Spleen (tissue), 11 donors: ENCODE results near the gene SELENOM. TPM values are rescaled to one million over a fixed set of nuclear protein-coding genes. Genes with fewer than 3 reads are reported as not detected.

Source experiments
- DNase-seq: peaks from one replicate; pipeline ENCODE4 v3.0.0-alpha.2; 2020
- H3K27ac ChIP-seq, 8 donors: fragments of 200-600 bp; sonication (generic) in 7 of 8; 1 replicate in 4 of 8; 2 replicates in 4 of 8; pipeline versions ENCODE4 v1.5.0 to v1.8.0; 2016 to 2021; ENCODE audit warnings: inconsistent platforms in 4 of 8, mild to moderate bottlenecking in 4 of 8, moderate library complexity in 1 of 8
- H3K27me3 ChIP-seq, 7 donors: fragments of 200-600 bp; sonication (generic) in 6 of 7; replicated peaks in 1 of 7; 1 replicate in 4 of 7; 2 replicates in 3 of 7; pipeline versions ENCODE4 v1.5.0 to v1.8.0; 2016 to 2021; ENCODE audit warnings: inconsistent platforms in 3 of 7, mild to moderate bottlenecking in 1 of 7
- H3K36me3 ChIP-seq, 6 donors: fragments of 200-600 bp; sonication (generic) in 5 of 6; 1 replicate in 4 of 6; 2 replicates in 2 of 6; pipeline versions ENCODE4 v1.5.0 to v1.8.0; 2016 to 2021; ENCODE audit warnings: inconsistent platforms in 2 of 6
- H3K4me1 ChIP-seq, 6 donors: fragments of 200-600 bp; sonication (generic) in 5 of 6; 1 replicate in 3 of 6; 2 replicates in 3 of 6; pipeline versions ENCODE4 v1.5.0 to v1.8.0; 2016 to 2021; ENCODE audit warnings: inconsistent platforms in 3 of 6
- H3K4me3 ChIP-seq, 8 donors: fragments of 200-600 bp; sonication (generic) in 7 of 8; 1 replicate in 4 of 8; 2 replicates in 4 of 8; pipeline versions ENCODE4 v1.5.0 to v1.8.0; 2016 to 2021; ENCODE audit warnings: inconsistent platforms in 4 of 8, mild to moderate bottlenecking in 4 of 8, moderate library complexity in 2 of 8
- H3K9me3 ChIP-seq, 8 donors: fragments of 200-600 bp; sonication (generic) in 7 of 8; 1 replicate in 4 of 8; 2 replicates in 4 of 8; pipeline versions ENCODE4 v1.5.0 to v1.8.0; 2016 to 2021; ENCODE audit warnings: inconsistent platforms in 4 of 8
- POLR2A ChIP-seq, 3 donors: fragments of 450-650 bp; IDR thresholded peaks; one replicate each; pipeline ENCODE4 v1.5.1; 2017; ENCODE audit warnings: antibody characterized with exemption in 3 of 3, mild to moderate bottlenecking in 1 of 3
- POLR2AphosphoS5 ChIP-seq, 3 donors: sonication (generic); formaldehyde crosslinking; IDR thresholded peaks; one replicate each; pipeline ENCODE4 v1.5.1; 2017; ENCODE audit warnings: antibody characterized with exemption in 3 of 3
- WGBS, 5 donors: extraction: QIAGEN DNeasy Blood & Tissue Kit in 3 of 5; methylation state at CpG; one replicate each; pipeline versions ENCODE4 v1.1.5 to v1.1.7; 2013 to 2018; 5-methylcytosine and 5-hydroxymethylcytosine counted together
- intact Hi-C: fragments of 100-400 bp; cut with DNase I; formaldehyde crosslinking; loops from one replicate; pipeline ENCODE4 v1.15.0; 2023; ENCODE audit warnings: low total_unique reads
- polyA plus RNA-seq, 3 donors: library from polyadenylated mRNA; stranded (reverse); fragments of 200-250 nt; gene quantifications; one replicate each; pipeline ENCODE4 v1.2.1, GENCODE V29; 2013
- total RNA-seq, 7 donors: library from RNA; depleted of rRNA in 3 of 7; stranded (reverse); fragments of >200 nt in 3 of 7; fragmentation: NEBNext Ultra II Directional in 4 of 7; extraction: Animal tissue kit (Norgen Biotek cat#: 25700) in 4 of 7; gene quantifications; one replicate each; pipeline versions ENCODE4 v1.1.0 to v1.2.1, GENCODE V29; 2016 to 2021
- TF ChIP-seq, protein P1 (sequence below), 11 experiments: fragments of 200-600 bp in 7 of 11; fragments of 450-650 bp in 4 of 11; sonication (generic) in 4 of 11; IDR thresholded peaks in 8 of 11; conservative IDR thresholded peaks in 3 of 11; 1 replicate in 7 of 11; 2 replicates in 4 of 11; pipeline versions ENCODE4 v1.4.0 to v1.8.0; 2016 to 2021; ENCODE audit warnings: antibody characterized with exemption in 11 of 11, inconsistent platforms in 4 of 11, mild to moderate bottlenecking in 1 of 11
- donor health status: healthy with polysubstance abuse.
- donor health status: DM: no; HTN: no; CAD: no; lungs with moderate emphysema.
- donor health status: DM: no; HTN: no; CAD: no.
- donor health status: Bipolar disorder and iron deficiency.
- donor health status: healthy.
- donor health status: DM: no; HTN: no; CAD: no.
- donor health status: DM: yes; HTN: yes; CAD: no.

Gene SELENOM
- total and polyA plus RNA-seq, 10 donors = 47.0 to 151 (median 70.3) TPM

DNA sequence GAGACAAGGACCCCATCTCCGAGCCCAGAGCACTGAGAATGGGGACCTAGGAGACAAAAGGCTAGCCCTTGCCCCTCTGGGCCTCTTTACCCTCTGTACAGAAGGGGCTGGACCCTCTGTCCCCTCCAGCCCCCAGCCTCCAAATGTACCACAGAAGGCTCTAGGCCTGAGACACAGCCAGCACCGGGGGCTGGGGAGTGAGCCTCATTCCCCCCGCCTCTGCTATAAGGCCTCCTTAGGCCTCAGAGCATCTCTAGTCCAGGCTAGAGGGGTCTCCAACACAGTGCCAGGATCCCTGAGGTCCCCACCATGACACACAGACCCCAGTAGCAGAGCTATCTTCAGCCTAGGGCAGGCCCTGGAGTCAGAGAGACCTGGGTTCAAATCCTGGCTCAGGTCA is 21.4 kb downstream of the SELENOM start:
- DNase-seq = no peak
- TF ChIP-seq POLR2A (IDR thresholded peaks at IDR 0.05) (no peak), POLR2AphosphoS5 (IDR thresholded peaks at IDR 0.05) (no peak)
- TF ChIP-seq, protein P1, sequence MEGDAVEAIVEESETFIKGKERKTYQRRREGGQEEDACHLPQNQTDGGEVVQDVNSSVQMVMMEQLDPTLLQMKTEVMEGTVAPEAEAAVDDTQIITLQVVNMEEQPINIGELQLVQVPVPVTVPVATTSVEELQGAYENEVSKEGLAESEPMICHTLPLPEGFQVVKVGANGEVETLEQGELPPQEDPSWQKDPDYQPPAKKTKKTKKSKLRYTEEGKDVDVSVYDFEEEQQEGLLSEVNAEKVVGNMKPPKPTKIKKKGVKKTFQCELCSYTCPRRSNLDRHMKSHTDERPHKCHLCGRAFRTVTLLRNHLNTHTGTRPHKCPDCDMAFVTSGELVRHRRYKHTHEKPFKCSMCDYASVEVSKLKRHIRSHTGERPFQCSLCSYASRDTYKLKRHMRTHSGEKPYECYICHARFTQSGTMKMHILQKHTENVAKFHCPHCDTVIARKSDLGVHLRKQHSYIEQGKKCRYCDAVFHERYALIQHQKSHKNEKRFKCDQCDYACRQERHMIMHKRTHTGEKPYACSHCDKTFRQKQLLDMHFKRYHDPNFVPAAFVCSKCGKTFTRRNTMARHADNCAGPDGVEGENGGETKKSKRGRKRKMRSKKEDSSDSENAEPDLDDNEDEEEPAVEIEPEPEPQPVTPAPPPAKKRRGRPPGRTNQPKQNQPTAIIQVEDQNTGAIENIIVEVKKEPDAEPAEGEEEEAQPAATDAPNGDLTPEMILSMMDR (IDR thresholded peaks at IDR 0.05 in 8 of 11, conservative IDR thresholded peaks at IDR 0.05 in 3 of 11) = no peak
- intact Hi-C loops = loop anchor here (5.0 kb wide), 1 partner anchor 139 kb away; no protein-coding TSS in a partner anchor
- Histone ChIP-seq H3K4me1 (peaks cover 12 to 97% (median 77%) of the 10 kb centered on the region in 6 donors), H3K27ac (peak overlapping the region in 6 of 8 donors; percentile 89 to 96 (median 92)), H3K36me3 (peaks cover 0 to 57% (median 25%) of the 10 kb centered on the region in 6 donors), H3K4me3 (peak overlapping the region in 6 of 8 donors; percentile 69 to 86 (median 78)), H3K9me3 (no peaks in the 10 kb centered on the region), H3K27me3 (no peaks in the 10 kb centered on the region)
- 79 to 93% (median 91%) methylated on average over 2 to 3 of the region's 3 CpGs; no CpG with 5 or more reads in 1 of the 5 donors for WGBS, 5 donors

GRCh38 chr22:31085493-31085824 is 21.9 kb downstream of the SELENOM start:
- peaks cover 12 to 96% (median 79%) of the 10 kb centered on the region in 6 donors for H3K4me1 ChIP-seq
- WGBS, 5 donors = 0 to 11% (median 8%) methylated on average over 8 to 13 of the region's 13 CpGs
- no peaks in the 10 kb centered on the region for H3K27me3 ChIP-seq
- H3K36me3 ChIP-seq = peaks cover 0 to 52% (median 22%) of the 10 kb centered on the region in 6 donors
- intact Hi-C loops = loop anchor here (5.0 kb wide), 1 partner anchor 138 kb away; no protein-coding TSS in a partner anchor
- TF ChIP-seq POLR2AphosphoS5 (IDR thresholded peaks at IDR 0.05) (no peak), POLR2A (IDR thresholded peaks at IDR 0.05) (no peak)
- TF ChIP-seq, protein P1 (IDR thresholded peaks at IDR 0.05 in 8 of 11, conservative IDR thresholded peaks at IDR 0.05 in 3 of 11) = peak in 6 of 11 experiments; percentile 1 to 58 (median 48)
- peak overlapping the region; percentile 69 to 95 (median 82) for H3K4me3 ChIP-seq
- no peak for DNase-seq
- peak overlapping the region; percentile 89 to 96 (median 92) for H3K27ac ChIP-seq
- H3K9me3 ChIP-seq = no peaks in the 10 kb centered on the region

- intact Hi-C loops = loop anchor here (5.0 kb wide), 2 partner anchors 118 to 138 kb away; partner anchors contain the start of genes MORC2 and TUG1
- H3K4me3 ChIP-seq = peak overlapping the region; percentile 69 to 95 (median 82)
- H3K27ac ChIP-seq = peak overlapping the region; percentile 89 to 96 (median 92)
- no peaks in the 10 kb centered on the region for H3K27me3 ChIP-seq
- TF ChIP-seq, protein P1 (IDR thresholded peaks at IDR 0.05 in 8 of 11, conservative IDR thresholded peaks at IDR 0.05 in 3 of 11) = peak; percentile 75 to 94 (median 88)
- peak in 1 of 3 donors; percentile 65 for TF ChIP-seq POLR2A (IDR thresholded peaks at IDR 0.05)
- peak; percentile 78 to 86 (median 83) for TF ChIP-seq POLR2AphosphoS5 (IDR thresholded peaks at IDR 0.05)
- peaks cover 0 to 47% (median 19%) of the 10 kb centered on the region in 6 donors for H3K36me3 ChIP-seq
- no peaks in the 10 kb centered on the region for H3K9me3 ChIP-seq
- peak; percentile 96 for DNase-seq
- WGBS, 5 donors = 0 to 1% (median 1%) methylated on average over 22 to 69 of the region's 69 CpGs
- H3K4me1 ChIP-seq = peaks cover 12 to 96% (median 77%) of the 10 kb centered on the region in 6 donors
Observed at GRCh38 chr22:31084811-31085492, 22.4 kb downstream of the SELENOM start.
